ENCODE data around the gene EGFL7. TPM values are rescaled to one million over a fixed set of nuclear protein-coding genes. Genes with fewer than 3 reads are reported as not detected.

Gene EGFL7
- total and polyA plus RNA-seq, 4 donors: 32.1 to 39.7 (median 36.5) TPM

- peaks cover 18 to 39% (median 27%) of the 10 kb centered on the region in 4 donors for H3K4me1 ChIP-seq (ENCODE audit: control insufficient read depth in 4 of 4, insufficient read depth in 4 of 4, low read length in 3 of 4)
- no peaks in the 10 kb centered on the region for H3K36me3 ChIP-seq (ENCODE audit: control insufficient read depth in 4 of 4, insufficient read depth in 3 of 4, low read depth in 1 of 4, low read length in 3 of 4)
- no peaks in the 10 kb centered on the region for H3K27me3 ChIP-seq (ENCODE audit: control insufficient read depth in 4 of 4, insufficient read depth in 4 of 4, low read length in 3 of 4)
- WGBS: 89% methylated on average over 22 of the region's 22 CpGs
- H3K9me3 ChIP-seq (ENCODE audit: control insufficient read depth in 4 of 4, low read length in 3 of 4): no peaks in the 10 kb centered on the region
- no peak for DNase-seq (ENCODE audit: low spot score)
- no peak overlapping the region for H3K9ac ChIP-seq (ENCODE audit: low read depth in 1 of 2, low read length in 2 of 2)
- TF ChIP-seq EGR1 (IDR thresholded peaks at IDR 0.05; ENCODE audit: low read depth in 2 of 2) (no peak), HNF4G (IDR thresholded peaks at IDR 0.05) (no peak), REST (IDR thresholded peaks at IDR 0.05) (no peak), CTCF (IDR thresholded peaks at IDR 0.05; ENCODE audit: low read depth, low read length, missing input control) (no peak), RXRA (IDR thresholded peaks at IDR 0.05) (no peak), TAF1 (conservative IDR thresholded peaks at IDR 0.05) (no peak), FOXA1 (IDR thresholded peaks at IDR 0.05) (no peak), RAD21 (IDR thresholded peaks at IDR 0.05) (no peak), GABPA (IDR thresholded peaks at IDR 0.05 in 1 of 2, conservative IDR thresholded peaks at IDR 0.05 in 1 of 2) (no peak), FOXA2 (IDR thresholded peaks at IDR 0.05) (no peak), YY1 (IDR thresholded peaks at IDR 0.05) (no peak), ATF3 (IDR thresholded peaks at IDR 0.05) (no peak), ZBTB33 (IDR thresholded peaks at IDR 0.05) (no peak), MAX (IDR thresholded peaks at IDR 0.05) (no peak), HNF4A (conservative IDR thresholded peaks at IDR 0.05) (no peak), SP1 (IDR thresholded peaks at IDR 0.05) (no peak)
- H3K27ac ChIP-seq (ENCODE audit: low read depth in 1 of 2, low read length in 2 of 2): no peak overlapping the region
- no peak overlapping the region for H3K4me3 ChIP-seq (ENCODE audit: low read depth in 1 of 3, low read length in 3 of 3)
These were observed 45.6 kb upstream of the EGFL7 start for GRCh38 chr9:136616948-136617695.
